NCI-H1048 (cell line): ENCODE results near the gene LBR.

Source experiments
- DNase-seq: peaks from one replicate; lab custom pipeline; 2025; lab: John Stamatoyannopoulos, UW

The LBR gene

DNA sequence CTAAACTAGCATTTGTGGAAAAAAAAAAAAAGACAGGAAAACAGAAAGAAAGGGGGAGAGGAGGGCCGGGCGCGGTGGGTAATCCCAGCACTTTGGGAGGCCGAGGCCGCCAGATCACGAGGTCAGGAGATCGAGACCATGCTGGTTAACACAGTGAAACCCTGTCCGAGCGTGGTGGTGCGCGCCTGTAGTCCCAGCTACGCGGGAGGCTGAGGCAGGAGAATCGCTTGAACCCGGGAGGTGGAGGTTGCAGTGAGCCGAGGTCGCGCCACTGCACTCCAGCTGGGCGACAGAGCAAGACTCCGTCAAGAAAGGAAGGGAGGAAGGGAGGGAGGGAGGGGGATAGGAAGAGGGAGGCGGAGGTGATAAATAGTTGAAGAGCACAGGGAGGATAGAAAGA is 54.7 kb downstream of the LBR start:
- DNase-seq: no peak

DNA sequence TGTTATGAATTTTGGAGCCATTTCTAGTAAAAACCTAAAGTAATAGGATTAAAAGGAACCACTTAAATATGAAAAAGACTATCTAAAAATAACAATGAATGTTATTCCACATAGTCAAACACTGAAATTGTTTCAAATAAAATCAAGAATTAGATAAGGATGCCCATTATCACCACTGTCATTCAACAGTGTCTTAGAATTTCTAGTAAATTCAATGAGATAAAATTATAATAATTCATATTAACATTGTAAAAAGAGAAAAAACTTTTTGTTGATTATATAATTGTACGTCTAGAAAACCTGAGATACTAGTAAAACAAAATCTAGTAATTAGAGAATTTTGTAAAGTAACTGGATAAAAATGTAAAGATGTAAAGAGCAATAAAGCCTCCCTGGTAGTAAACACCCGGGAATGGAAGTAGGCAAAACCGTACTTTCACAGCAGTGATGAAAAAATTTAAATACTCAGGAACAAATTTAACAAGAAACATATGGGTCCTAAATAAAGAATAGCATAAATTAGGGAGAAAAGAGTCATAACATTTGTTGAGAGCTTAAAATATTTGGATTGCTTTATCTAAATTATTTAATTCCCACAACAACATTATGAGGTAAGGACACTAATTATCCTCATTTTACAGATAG is 56.4 kb downstream of the LBR start:
- no peak for DNase-seq

DNA sequence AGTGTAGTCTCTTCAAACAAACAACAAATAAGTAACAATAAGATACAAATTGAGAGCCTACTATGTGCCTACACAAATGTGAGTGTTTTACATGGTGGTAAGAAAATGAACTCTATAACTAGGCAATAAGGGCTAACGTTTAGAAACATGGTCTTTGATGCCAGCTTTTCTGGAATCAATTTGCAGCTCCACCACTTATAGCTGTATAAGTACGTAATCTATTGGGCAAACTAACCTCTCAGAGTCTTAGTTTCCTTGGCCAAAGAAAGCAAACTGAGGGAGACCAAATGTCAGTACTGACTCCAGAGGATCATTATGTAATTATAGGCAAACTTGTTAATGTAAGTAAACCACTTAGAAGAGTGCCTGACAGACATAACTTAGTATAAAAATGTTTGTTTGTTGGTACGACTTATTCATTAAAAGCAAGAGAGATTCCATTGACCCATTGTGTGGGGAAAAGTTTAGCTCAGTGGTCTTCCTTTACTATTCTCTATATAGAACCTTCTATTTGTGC is 59.7 kb downstream of the LBR start:
- DNase-seq: no peak

- no peak for DNase-seq
These were observed 61.3 kb downstream of the LBR start for GRCh38 chr1:225366552-225366951.

DNA sequence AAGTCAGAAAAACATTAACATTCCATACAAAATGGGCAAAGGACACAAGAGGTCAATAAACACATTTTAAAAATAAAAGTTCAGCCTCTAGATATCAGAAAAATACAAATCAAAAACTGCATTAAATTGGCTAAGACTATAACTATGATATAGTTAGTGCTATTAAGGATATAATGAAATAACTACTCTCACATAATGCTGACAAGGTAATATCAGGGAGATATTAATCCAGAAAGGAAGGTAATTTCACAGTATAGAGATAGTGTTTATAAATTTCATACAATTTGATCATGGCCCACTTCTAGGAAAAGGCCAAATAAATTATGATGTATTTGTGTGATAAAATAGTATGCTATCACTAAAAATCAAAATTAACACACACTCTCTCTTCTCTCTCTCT is 61.8 kb downstream of the LBR start:
- DNase-seq: no peak

- DNase-seq: no peak
These were observed 63.4 kb downstream of the LBR start for GRCh38 chr1:225364439-225364838.

- no peak for DNase-seq
These were observed 65.0 kb downstream of the LBR start for GRCh38 chr1:225362805-225363204.

DNA sequence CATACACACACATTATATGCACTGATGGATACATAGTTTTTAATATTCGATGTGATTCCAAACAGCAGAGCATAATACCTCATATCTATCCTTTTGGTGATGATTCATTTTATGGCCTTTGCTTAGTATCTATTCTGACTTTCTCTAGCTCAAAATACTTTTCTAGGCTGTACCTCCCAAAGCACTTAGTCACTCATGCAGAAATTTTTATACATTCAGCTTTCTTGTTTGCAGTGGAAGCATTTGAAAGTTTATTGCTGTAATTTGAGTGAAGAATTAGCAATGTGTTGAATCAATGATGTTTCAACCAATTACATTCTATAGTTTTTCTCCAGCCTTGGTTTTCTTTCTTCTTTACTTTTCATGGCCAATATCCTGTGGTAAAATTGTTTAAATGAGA is 66.7 kb downstream of the LBR start:
- no peak for DNase-seq

DNA sequence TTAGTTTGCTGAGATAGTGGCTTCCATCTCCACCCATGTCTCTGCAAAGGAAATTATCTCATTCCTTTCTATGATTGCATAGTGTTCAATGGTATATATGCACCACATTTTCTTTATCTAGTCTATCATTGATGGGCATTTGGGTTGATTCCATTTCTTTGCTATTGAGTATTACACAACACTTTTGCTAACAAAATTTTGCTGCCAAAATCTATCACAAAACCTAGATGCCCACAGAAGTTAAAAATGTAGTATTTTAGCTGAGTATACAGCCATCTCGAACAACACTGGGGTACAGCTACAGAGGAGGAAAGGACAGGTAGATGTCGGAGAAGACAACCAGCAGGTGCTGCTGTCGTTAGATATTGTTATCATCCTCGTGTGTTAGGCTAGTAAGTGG is 67.7 kb downstream of the LBR start:
- DNase-seq: no peak

DNA sequence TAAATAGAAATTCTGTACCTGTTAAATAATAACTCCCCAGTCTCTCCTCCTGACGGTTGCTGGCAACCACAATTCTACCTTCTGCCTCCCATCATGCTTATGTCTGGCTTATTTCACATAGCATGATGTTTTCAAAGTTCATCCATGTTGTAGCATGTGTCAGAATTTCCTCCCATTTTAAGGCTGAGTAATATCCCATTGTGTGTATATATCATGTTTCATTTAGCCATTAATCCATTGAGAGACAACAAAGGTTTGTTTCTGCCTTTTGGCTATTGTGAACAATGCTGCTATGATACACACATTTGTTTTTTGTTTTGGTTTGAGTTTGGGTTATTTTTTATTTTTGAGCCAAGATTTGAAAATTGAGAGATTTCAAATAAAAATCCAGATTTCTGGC is 72.0 kb downstream of the LBR start:
- no peak for DNase-seq

DNA sequence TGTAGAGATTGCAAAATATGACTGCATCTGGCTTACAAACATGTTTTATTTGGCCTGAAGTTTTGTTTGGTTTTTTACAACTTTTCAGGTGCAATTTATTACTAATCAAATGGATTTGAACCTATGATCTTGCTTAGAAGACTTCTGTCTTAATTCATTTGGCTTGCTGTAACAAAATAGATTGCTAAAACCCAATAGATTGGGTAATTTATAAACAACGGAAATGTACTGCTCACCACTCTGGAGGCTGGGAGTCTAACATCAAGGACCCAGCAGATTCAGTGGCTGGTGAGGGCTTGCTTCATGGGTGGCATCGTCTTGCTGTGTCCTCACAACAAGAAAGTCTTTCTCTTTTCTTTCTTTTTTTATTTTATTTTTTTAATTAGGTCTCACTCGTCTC is 72.9 kb downstream of the LBR start:
- DNase-seq: no peak
